GM19025 (cell line): ENCODE measurements around the gene CHMP3.

Source experiments
- ATAC-seq: cut with Tn5 transposase; IDR thresholded peaks from one replicate; pipeline ENCODE4 v1.9.1; 2021; ENCODE audit warnings: mild to moderate bottlenecking, low read depth, moderate library complexity; ENCODE audit not compliant: unreplicated experiment

CHMP3 gene

GRCh38 chr2:86476092-86476491, 87.2 kb downstream of the CHMP3 start:
- ATAC-seq, result no peak

GRCh38 chr2:86471637-86472036, 91.6 kb downstream of the CHMP3 start:
- ATAC-seq, result no peak

DNA sequence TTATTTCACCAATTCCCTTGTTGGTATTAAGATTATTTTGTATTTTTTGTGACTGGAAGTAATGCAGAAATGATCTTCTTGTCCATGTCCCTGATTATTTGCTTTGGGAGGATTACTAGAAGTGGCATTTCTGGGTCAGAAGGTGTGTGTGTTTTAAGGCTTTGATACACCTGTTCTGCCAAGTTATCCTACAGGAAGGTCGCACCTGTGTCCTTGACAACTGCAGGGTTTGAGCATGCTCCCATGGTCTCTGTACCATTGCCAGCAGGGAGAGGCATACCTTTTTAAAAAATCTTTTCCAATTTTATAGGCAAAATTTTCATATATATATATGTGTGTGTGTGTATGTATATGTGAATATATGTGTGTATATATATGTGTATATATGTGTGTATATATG, 92.4 kb downstream of the CHMP3 start:
- no peak for ATAC-seq

DNA sequence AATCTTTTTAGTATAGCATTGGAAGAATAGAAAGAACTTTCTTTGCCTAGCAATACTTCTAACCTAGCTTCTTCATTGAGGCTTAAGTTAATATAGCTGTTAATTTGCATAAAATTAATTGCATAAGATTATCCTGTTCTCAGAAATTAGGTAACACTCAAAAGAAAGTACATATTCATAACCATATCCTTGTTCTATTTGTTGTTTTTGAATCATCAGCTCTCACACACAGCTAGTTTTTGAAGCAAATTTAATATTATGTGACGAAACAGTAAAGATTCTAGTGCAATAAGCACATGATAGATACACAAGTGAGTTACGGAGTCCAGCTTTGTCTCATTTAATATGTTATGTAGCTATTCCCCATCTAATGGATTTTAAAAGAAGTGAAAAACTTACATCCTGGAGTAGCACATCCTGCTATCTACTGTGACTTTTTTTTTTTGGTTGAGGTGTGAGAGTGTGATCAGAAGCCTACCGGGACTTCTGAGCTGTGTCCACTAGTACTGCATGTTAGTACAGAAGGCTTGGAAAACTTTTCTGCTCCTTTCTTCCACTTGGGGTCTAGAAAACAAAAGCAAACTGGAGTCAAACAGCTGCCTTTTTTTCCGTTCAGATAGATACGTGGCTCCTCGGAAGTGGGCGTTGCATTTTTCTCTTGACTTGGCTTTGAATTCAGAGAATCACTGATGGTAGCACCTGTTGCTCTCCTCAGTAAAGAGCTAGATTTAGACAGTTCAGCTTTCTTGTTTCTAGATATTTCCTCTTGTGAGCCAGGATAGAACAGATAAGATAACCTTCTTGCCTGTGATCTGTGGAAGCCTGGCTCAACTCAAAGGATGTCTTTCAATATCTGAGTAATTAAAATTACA, 94.8 kb downstream of the CHMP3 start:
- ATAC-seq, result no peak

GRCh38 chr2:86466306-86466705, 96.9 kb downstream of the CHMP3 start:
- ATAC-seq, result no peak

- ATAC-seq, result no peak
Measured at GRCh38 chr2:86464652-86465051, 98.6 kb downstream of the CHMP3 start.

DNA sequence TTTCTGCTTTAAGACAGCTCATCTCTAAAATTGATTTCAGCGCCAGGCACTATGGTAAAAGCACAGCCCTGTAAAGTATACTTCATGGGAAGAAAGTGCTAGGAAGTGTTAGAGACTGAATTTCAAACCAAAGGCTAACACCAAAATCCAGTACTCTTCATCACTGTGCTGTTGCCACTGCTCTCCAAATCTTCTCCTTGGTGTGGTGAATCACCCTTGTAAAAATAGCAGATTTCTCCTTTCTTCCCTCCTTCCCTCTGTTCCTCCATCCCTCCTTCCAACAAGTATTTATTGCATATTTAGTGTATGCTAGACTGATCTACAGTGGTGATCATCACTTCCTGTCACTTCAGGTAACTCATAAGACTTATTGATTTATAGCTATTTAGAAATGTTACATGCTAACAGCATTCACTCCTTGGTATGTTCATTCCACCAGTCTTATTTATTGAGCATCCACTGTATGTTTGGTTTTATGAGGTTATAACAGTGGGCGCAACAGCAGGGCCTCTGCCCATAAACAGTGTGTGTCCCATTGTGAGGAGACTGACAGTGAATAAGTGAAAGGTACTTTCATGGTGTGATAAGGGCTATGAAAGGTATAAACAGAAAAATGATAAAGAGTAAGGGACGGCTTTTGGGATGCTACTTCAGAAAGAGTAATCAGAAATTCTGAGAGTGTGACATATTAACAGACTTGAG, 102.0 kb downstream of the CHMP3 start:
- no peak for ATAC-seq

GRCh38 chr2:86455181-86455580, 108.1 kb downstream of the CHMP3 start:
- no peak for ATAC-seq

DNA sequence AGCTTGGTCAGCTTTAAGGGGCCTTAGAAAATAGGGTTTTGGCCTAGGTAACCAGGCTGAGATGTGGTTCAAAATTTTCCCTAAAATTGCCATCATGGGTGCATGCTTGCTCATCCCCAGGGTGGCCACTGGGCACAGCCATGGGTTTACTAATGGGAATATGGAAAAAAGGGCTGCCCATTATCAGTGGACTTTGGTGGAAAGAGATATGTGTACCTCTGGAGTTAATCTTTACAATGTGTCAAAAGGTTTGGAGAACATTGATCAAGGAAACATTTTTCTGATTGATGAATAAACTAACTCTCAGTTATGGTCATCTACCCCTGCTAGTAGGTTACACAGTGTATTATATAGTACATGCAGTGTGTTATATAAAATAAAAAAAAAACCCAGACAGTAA, 109.0 kb downstream of the CHMP3 start:
- no peak for ATAC-seq

GRCh38 chr2:86453836-86454235, 109.4 kb downstream of the CHMP3 start:
- ATAC-seq, result no peak
